GM21390 (cell line): Measurements from ENCODE around the gene VIT.
A peak's percentile ranks its signal among the peaks of the same experiment; 100 is the strongest.

Experiments used
- ATAC-seq: cut with Tn5 transposase; IDR thresholded peaks from one replicate; pipeline ENCODE4 v1.9.1; 2021; ENCODE audit not compliant: unreplicated experiment

VIT gene

GRCh38 chr2:36754578-36754977 is 58.1 kb downstream of the VIT start:
- no peak for ATAC-seq

- no peak for ATAC-seq
Observed at GRCh38 chr2:36756438-36756837, 59.9 kb downstream of the VIT start.

GRCh38 chr2:36762764-36763490 is 66.4 kb downstream of the VIT start:
- no peak for ATAC-seq

GRCh38 chr2:36769106-36769505 is 72.6 kb downstream of the VIT start:
- no peak for ATAC-seq

- peak; percentile 78 for ATAC-seq
Observed at GRCh38 chr2:36770542-36771287, 74.2 kb downstream of the VIT start.

GRCh38 chr2:36771671-36772070 is 75.2 kb downstream of the VIT start:
- ATAC-seq: no peak

- ATAC-seq: no peak
Observed at GRCh38 chr2:36773947-36774346, 77.4 kb downstream of the VIT start.

GRCh38 chr2:36775261-36775660 is 78.8 kb downstream of the VIT start:
- ATAC-seq: no peak

- no peak for ATAC-seq
Observed at GRCh38 chr2:36775806-36776205, 79.3 kb downstream of the VIT start.

GRCh38 chr2:36777272-36777671 is 80.8 kb downstream of the VIT start:
- no peak for ATAC-seq

- ATAC-seq: no peak
Observed at GRCh38 chr2:36777788-36778187, 81.3 kb downstream of the VIT start.

- no peak for ATAC-seq
Observed at GRCh38 chr2:36779462-36779861, 83.0 kb downstream of the VIT start.

GRCh38 chr2:36780231-36780839 is 83.8 kb downstream of the VIT start:
- ATAC-seq: peak; percentile 49

GRCh38 chr2:36781907-36782720 is 85.6 kb downstream of the VIT start:
- ATAC-seq: no peak

- ATAC-seq: no peak
Observed at GRCh38 chr2:36783246-36783645, 86.7 kb downstream of the VIT start.

- ATAC-seq: peak; percentile 66
Observed at GRCh38 chr2:36785179-36785795, 88.8 kb downstream of the VIT start.

GRCh38 chr2:36789181-36789804 is 92.8 kb downstream of the VIT start:
- no peak for ATAC-seq

GRCh38 chr2:36792951-36793350 is 96.4 kb downstream of the VIT start:
- ATAC-seq: no peak

- ATAC-seq: no peak
Observed at GRCh38 chr2:36797324-36798070, 101.0 kb downstream of the VIT start.

- no peak for ATAC-seq
Observed at GRCh38 chr2:36798724-36799123, 102.2 kb downstream of the VIT start.
